Prostate gland (tissue), 2 donors: ENCODE measurements around the gene EIPR1. TPM values are rescaled to one million over a fixed set of nuclear protein-coding genes. Genes with fewer than 3 reads are reported as not detected.

Source experiments
- DNase-seq: peaks from one replicate; pipeline ENCODE4 v3.0.0-alpha.2; 2019; ENCODE audit warnings: low spot score
- H3K27ac ChIP-seq, 2 donors: fragments of 200-600 bp; sonication (generic); 2 replicates each; pipeline ENCODE4 v1.5.1; 2017 to 2019
- H3K27me3 ChIP-seq: fragments of 200-600 bp; sonication (generic); replicated peaks from 2 replicates; pipeline ENCODE4 v1.5.1; 2019; ENCODE audit not compliant: insufficient read depth
- H3K36me3 ChIP-seq, 2 donors: fragments of 200-600 bp; sonication (generic); 1 replicate in 1 of 2; 2 replicates in 1 of 2; pipeline versions ENCODE4 v1.5.1 to v1.8.1; 2017 to 2019
- H3K4me1 ChIP-seq: fragments of 200-600 bp; sonication (generic); replicated peaks from 2 replicates; pipeline ENCODE4 v1.5.1; 2019
- H3K4me3 ChIP-seq, 2 donors: fragments of 200-600 bp; sonication (generic); 2 replicates each; pipeline ENCODE4 v1.5.1; 2017 to 2019
- H3K9me3 ChIP-seq: fragments of 200-600 bp; sonication (generic); 2 replicates; pipeline ENCODE4 v1.5.1; 2017
- CTCF ChIP-seq, 4 experiments: fragments of 200-600 bp in 2 of 4; fragments of 450-650 bp in 2 of 4; sonication (generic) in 2 of 4; IDR thresholded peaks; 1 replicate in 3 of 4; 2 replicates in 1 of 4; pipeline ENCODE4 v1.5.1; 2016 to 2019; ENCODE audit warnings: antibody characterized with exemption in 4 of 4, mild to moderate bottlenecking in 2 of 4, moderate library complexity in 2 of 4
- POLR2A ChIP-seq: fragments of 450-650 bp; IDR thresholded peaks from one replicate; pipeline ENCODE4 v1.6.1; 2016; ENCODE audit warnings: antibody characterized with exemption, mild to moderate bottlenecking
- POLR2AphosphoS5 ChIP-seq: sonication (generic); formaldehyde crosslinking; IDR thresholded peaks from one replicate; pipeline ENCODE4 v1.6.1; 2017; ENCODE audit warnings: antibody characterized with exemption
- WGBS: methylation state at CpG from one replicate; pipeline ENCODE4 v1.1.5; 2018; 5-methylcytosine and 5-hydroxymethylcytosine counted together
- intact Hi-C: fragments of 100-400 bp; cut with DNase I; formaldehyde crosslinking; loops from one replicate; pipeline ENCODE4 v1.14.2; 2022
- total RNA-seq, 2 donors: library from RNA; depleted of rRNA; stranded (reverse); fragments of >200 nt; gene quantifications; one replicate each; pipeline ENCODE4 v1.1.0, GENCODE V29; 2016

The EIPR1 gene
- total RNA-seq, 2 donors from 2014 or later: 30.0 to 52.3 TPM

- H3K27me3 ChIP-seq: no peaks in the 10 kb centered on the region
- H3K4me1 ChIP-seq: no peaks in the 10 kb centered on the region
- TF ChIP-seq POLR2AphosphoS5 (no peak), POLR2A (no peak), CTCF (IDR thresholded peaks at IDR 0.05) (no peak)
- H3K27ac ChIP-seq: no peak overlapping the region
- no peaks in the 10 kb centered on the region for H3K9me3 ChIP-seq
- no peak for DNase-seq
- no peak overlapping the region for H3K4me3 ChIP-seq
- 96% methylated on average over 16 of the region's 17 CpGs for WGBS
- intact Hi-C loops: no loop called here
- H3K36me3 ChIP-seq: no peaks in the 10 kb centered on the region
Observed at GRCh38 chr2:3192281-3192818, 185.3 kb downstream of the EIPR1 start.

GRCh38 chr2:3189961-3190360, 187.7 kb downstream of the EIPR1 start:
- no peaks in the 10 kb centered on the region for H3K27me3 ChIP-seq
- TF ChIP-seq CTCF (IDR thresholded peaks at IDR 0.05) (no peak), POLR2A (no peak), POLR2AphosphoS5 (no peak)
- no peak overlapping the region for H3K27ac ChIP-seq
- no peaks in the 10 kb centered on the region for H3K4me1 ChIP-seq
- 93% methylated on average over 6 of the region's 8 CpGs for WGBS
- H3K36me3 ChIP-seq: no peaks in the 10 kb centered on the region
- DNase-seq: no peak
- no peaks in the 10 kb centered on the region for H3K9me3 ChIP-seq
- intact Hi-C loops: no loop called here
- H3K4me3 ChIP-seq: no peak overlapping the region

GRCh38 chr2:3189076-3189591, 188.5 kb downstream of the EIPR1 start:
- Histone ChIP-seq H3K36me3 (no peaks in the 10 kb centered on the region), H3K9me3 (no peaks in the 10 kb centered on the region), H3K4me1 (no peaks in the 10 kb centered on the region), H3K4me3 (no peak overlapping the region), H3K27ac (no peak overlapping the region), H3K27me3 (no peaks in the 10 kb centered on the region)
- TF ChIP-seq POLR2A: no peak
- TF ChIP-seq CTCF (IDR thresholded peaks at IDR 0.05): no peak
- TF ChIP-seq POLR2AphosphoS5: no peak
- 83% methylated on average over 26 of the region's 26 CpGs for WGBS
- no peak for DNase-seq
- intact Hi-C loops: no loop called here

GRCh38 chr2:3188405-3188946, 189.1 kb downstream of the EIPR1 start:
- H3K27ac ChIP-seq: no peak overlapping the region
- no peaks in the 10 kb centered on the region for H3K4me1 ChIP-seq
- no peaks in the 10 kb centered on the region for H3K9me3 ChIP-seq
- no peaks in the 10 kb centered on the region for H3K36me3 ChIP-seq
- no peak for DNase-seq
- H3K4me3 ChIP-seq: no peak overlapping the region
- WGBS: 97% methylated on average over 21 of the region's 21 CpGs
- TF ChIP-seq POLR2AphosphoS5: no peak
- TF ChIP-seq POLR2A: no peak
- intact Hi-C loops: no loop called here
- H3K27me3 ChIP-seq: no peaks in the 10 kb centered on the region

- no peaks in the 10 kb centered on the region for H3K36me3 ChIP-seq
- no peak for TF ChIP-seq POLR2AphosphoS5
- no peak for TF ChIP-seq CTCF (IDR thresholded peaks at IDR 0.05)
- no peak for TF ChIP-seq POLR2A
- H3K9me3 ChIP-seq: no peaks in the 10 kb centered on the region
- WGBS: 78% methylated on average over 7 of the region's 12 CpGs
- no peak for DNase-seq
- H3K27ac ChIP-seq: no peak overlapping the region
- H3K27me3 ChIP-seq: no peaks in the 10 kb centered on the region
- intact Hi-C loops: no loop called here
- no peak overlapping the region for H3K4me3 ChIP-seq
- H3K4me1 ChIP-seq: no peaks in the 10 kb centered on the region
Observed at GRCh38 chr2:3187467-3187866, 190.2 kb downstream of the EIPR1 start.
